Measurements from ENCODE around the gene PLXDC1. TPM values are rescaled to one million over a fixed set of nuclear protein-coding genes. Genes with fewer than 3 reads are reported as not detected.

PLXDC1 gene
- polyA plus RNA-seq (2011; rRNA removed) (1.9 and 2.1 TPM in 2 replicates), polyA minus RNA-seq (2011; rRNA and poly(A)+ RNA removed) (1.3 and 3.1 TPM in 2 replicates)

DNA sequence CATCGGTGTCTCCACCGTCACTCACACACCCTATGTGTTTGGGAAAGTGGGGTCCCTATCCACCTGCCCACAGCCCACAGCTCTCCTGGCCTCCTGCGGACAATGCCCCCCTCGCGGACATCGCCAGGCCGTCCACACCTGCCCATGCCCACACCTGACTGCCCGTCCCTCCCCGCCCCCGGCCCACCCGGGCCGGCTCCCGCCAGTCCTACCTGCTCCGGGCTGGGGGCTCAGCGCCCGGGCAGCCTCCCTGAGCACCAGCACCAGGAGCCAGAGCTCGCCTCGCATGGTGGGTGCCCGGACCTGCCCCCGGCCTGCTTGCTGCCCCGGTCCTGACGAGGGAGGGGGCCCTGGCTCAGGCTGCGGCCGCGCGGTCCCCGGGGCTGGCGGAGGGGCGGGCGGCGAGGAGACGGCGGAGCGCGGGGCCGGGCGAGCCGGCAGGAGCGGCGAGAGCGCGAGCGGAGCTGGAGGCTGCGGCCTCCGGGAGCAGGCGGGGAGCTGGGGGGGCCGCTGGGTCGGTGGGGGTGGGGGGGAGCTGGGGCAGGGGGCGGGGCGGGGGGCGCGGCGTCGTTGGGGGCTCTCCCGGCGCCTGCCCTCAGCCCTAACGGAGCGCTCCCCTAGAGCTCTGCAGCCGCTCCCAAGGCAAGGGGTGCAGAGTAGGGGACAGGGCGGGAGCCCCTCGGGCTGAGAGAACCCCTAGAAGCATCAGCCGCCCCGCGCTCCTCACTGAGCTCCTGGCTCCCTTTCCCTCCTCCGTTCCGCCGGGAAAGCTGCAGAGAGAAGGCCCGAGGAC lies at the start of gene PLXDC1:
TSS of gene PLXDC1 (minus strand) at position 488 of the 793 bp plus-strand sequence. CDS start at position 288, 200 bp downstream.
- TF ChIP-seq, protein P1, sequence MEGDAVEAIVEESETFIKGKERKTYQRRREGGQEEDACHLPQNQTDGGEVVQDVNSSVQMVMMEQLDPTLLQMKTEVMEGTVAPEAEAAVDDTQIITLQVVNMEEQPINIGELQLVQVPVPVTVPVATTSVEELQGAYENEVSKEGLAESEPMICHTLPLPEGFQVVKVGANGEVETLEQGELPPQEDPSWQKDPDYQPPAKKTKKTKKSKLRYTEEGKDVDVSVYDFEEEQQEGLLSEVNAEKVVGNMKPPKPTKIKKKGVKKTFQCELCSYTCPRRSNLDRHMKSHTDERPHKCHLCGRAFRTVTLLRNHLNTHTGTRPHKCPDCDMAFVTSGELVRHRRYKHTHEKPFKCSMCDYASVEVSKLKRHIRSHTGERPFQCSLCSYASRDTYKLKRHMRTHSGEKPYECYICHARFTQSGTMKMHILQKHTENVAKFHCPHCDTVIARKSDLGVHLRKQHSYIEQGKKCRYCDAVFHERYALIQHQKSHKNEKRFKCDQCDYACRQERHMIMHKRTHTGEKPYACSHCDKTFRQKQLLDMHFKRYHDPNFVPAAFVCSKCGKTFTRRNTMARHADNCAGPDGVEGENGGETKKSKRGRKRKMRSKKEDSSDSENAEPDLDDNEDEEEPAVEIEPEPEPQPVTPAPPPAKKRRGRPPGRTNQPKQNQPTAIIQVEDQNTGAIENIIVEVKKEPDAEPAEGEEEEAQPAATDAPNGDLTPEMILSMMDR (IDR thresholded peaks at IDR 0.05; ENCODE audit: low read depth, low read length): no peak
- H3K27ac ChIP-seq (ENCODE audit: low read depth, low read length): no peak within 1 kb of the TSS
- peak within 1 kb of the TSS; percentile 46 for H3K4me3 ChIP-seq (ENCODE audit: low read depth, low read length)
- ChIA-PET CTCF (interaction anchor here (0.5 to 7.2 kb wide), 5 partner anchors 13 to 172 kb away, joined by 3 to 367 read pairs (median 4); no protein-coding TSS in a partner anchor), POLR2A (interaction anchor here (0.8 kb wide), 1 partner anchor 282 kb away, joined by 7 read pairs; the partner anchor contains the start of gene LASP1)
- DNase-seq (ENCODE audit: low read depth, low spot score): no peak
- H3K27me3 ChIP-seq (ENCODE audit: control insufficient read depth, insufficient read depth, low read length): peaks cover 26% of the 10 kb centered on the region
- H3K9me3 ChIP-seq (ENCODE audit: control insufficient read depth, insufficient read depth, low read length): no peaks in the 10 kb centered on the region; the same call in 1 of the 2 replicates

DNA sequence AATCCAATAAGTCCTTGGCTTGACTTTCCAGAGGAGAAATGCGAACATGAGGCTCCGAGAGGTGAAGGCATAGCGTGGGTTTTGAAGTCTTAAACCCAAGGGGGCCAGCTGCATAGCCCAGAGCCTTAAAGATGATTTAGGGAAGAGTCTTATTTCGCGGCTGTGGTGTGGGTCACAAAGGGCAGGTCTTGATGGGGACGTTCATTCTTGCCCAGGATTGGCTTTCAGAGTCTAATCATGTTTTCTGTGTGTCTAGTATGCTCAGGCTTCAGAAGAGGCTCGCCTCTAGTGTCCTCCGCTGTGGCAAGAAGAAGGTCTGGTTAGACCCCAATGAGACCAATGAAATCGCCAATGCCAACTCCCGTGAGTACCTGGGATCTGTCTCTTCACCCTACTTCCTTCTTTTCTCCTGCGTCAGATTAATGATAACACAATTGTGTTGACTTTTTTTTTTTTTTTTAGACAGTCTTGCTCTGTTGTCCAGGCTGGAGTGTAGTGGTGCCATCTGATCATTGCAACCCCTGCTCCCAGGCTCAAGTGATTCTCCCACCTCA lies 49.6 kb upstream of the PLXDC1 start:
- Histone ChIP-seq H3K27ac (ENCODE audit: low read depth, low read length) (peak overlapping the region; percentile 52), H3K27me3 (ENCODE audit: control insufficient read depth, insufficient read depth, low read length) (no peaks in the 10 kb centered on the region), H3K9me3 (ENCODE audit: control insufficient read depth, insufficient read depth, low read length) (no peaks in the 10 kb centered on the region; the same call in 1 of the 2 replicates), H3K4me3 (ENCODE audit: low read depth, low read length) (peak overlapping the region; percentile 74)
- CTCF ChIA-PET: no interaction called here
- DNase-seq (ENCODE audit: low read depth, low spot score): no peak
- POLR2A ChIA-PET: no interaction called here
- TF ChIP-seq, protein P1 (IDR thresholded peaks at IDR 0.05; ENCODE audit: low read depth, low read length): no peak

DNA sequence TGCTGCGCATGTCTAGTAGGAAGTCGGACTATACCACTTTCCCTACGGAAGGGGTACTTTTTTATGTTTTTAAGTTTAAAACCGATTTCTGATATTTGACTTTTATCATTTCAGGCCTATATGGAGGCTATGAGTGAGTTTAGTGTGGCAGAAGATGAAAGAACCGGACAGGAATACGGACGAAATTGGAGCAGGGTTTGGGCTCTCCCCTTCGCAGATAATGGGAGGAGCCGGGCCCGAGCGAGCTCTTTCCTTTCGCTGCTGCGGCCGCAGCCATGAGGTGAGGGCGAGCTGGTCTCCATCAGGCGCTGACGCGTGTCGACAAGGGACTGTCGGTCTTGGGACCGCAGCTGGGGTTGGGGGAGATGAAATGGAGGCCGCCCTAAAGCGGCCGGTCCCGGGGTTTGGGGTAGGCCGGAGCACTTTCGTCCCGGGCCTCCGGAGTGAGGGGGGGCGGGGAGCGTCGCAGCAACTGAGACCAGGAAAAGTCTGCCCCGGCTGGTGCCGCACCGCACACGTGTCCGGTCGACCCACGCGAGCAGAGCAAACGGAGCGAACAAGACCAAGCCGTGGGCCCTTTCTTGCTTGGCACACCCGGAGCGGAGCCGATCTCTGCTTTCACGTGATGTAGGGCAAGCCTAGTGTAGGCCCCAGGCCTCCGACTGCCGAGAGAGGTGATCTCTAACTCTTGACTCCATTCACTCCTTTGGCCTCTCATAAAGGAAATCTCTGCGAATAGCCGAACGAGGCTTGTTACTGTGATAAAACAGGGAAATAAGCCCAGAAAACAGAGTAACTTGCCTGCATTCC lies 48.8 kb upstream of the PLXDC1 start, which contains the start of gene RPL19:
TSS of gene RPL19 (plus strand) at position 214 of the 810 bp plus-strand sequence. CDS start at position 276, 62 bp downstream.
- no peak for DNase-seq (ENCODE audit: low read depth, low spot score)
- TF ChIP-seq, protein P1 (IDR thresholded peaks at IDR 0.05; ENCODE audit: low read depth, low read length): no peak
- no peaks in the 10 kb centered on the region; the same call in 1 of the 2 replicates for H3K9me3 ChIP-seq (ENCODE audit: control insufficient read depth, insufficient read depth, low read length)
- POLR2A ChIA-PET: interaction anchor here (0.5 to 1.5 kb wide), 31 partner anchors 9 to 1826 kb away, joined by 3 to 17 read pairs (median 5); partner anchors contain the start of genes FBXO47, LASP1, RPL23 and STAC2
- CTCF ChIA-PET: interaction anchor here (0.9 to 1.9 kb wide), 3 partner anchors 25 to 217 kb away, joined by 4 to 9 read pairs (median 6); no protein-coding TSS in a partner anchor
- H3K27ac ChIP-seq (ENCODE audit: low read depth, low read length): peak within 1 kb of the TSS; percentile 89
- H3K27me3 ChIP-seq (ENCODE audit: control insufficient read depth, insufficient read depth, low read length): no peaks in the 10 kb centered on the region
- peak within 1 kb of the TSS; percentile 74 for H3K4me3 ChIP-seq (ENCODE audit: low read depth, low read length)

DNA sequence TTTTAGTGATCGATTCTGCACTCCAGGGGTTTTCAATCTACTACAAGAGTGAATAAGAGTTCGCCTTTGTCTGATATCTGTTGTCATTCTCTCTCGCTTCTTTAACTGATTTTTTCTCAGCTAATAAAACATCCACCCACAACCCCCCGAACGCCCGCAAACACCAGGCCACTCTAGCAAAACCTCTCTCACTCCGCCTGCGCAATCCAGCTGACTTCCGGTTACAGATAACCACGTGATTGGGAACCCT lies 48.3 kb upstream of the PLXDC1 start:
- TF ChIP-seq, protein P1 (IDR thresholded peaks at IDR 0.05; ENCODE audit: low read depth, low read length): no peak
- peak overlapping the region; percentile 89 for H3K27ac ChIP-seq (ENCODE audit: low read depth, low read length)
- no peaks in the 10 kb centered on the region; the same call in 1 of the 2 replicates for H3K9me3 ChIP-seq (ENCODE audit: control insufficient read depth, insufficient read depth, low read length)
- peak overlapping the region; percentile 43 for H3K4me3 ChIP-seq (ENCODE audit: low read depth, low read length)
- H3K27me3 ChIP-seq (ENCODE audit: control insufficient read depth, insufficient read depth, low read length): no peaks in the 10 kb centered on the region
- CTCF ChIA-PET: interaction anchor here (0.9 to 1.9 kb wide), 3 partner anchors 25 to 216 kb away, joined by 4 to 9 read pairs (median 6); no protein-coding TSS in a partner anchor
- POLR2A ChIA-PET: interaction anchor here (0.5 to 1.5 kb wide), 30 partner anchors 8 to 1827 kb away, joined by 3 to 17 read pairs (median 5); partner anchors contain the start of genes FBXO47, LASP1, RPL23 and STAC2
- DNase-seq (ENCODE audit: low read depth, low spot score): peak; percentile 90
